Stimulated activated CD8-positive, alpha-beta memory T cell treated with anti-CD3 and anti-CD28 coated beads, Interleukin-4, amount 100 ng/mL, for 24 hours (primary cell): ENCODE results near the gene MYLK2.

Experiments
- DNase-seq: peaks from one replicate; pipeline ENCODE4 v3.0.0-alpha.2; 2020; ENCODE audit warnings: low read depth

Gene MYLK2

GRCh38 chr20:31856516-31856915 is 37.4 kb downstream of the MYLK2 start:
- no peak for DNase-seq

- DNase-seq: no peak
Measured at GRCh38 chr20:31857861-31858759, 39.0 kb downstream of the MYLK2 start.

- DNase-seq: no peak
Measured at GRCh38 chr20:31858760-31859083, 39.6 kb downstream of the MYLK2 start.

- no peak for DNase-seq
Measured at GRCh38 chr20:31859266-31859997, 40.3 kb downstream of the MYLK2 start.

- DNase-seq: no peak
Measured at GRCh38 chr20:31859998-31860380, 40.8 kb downstream of the MYLK2 start.

- DNase-seq: no peak
Measured at GRCh38 chr20:31860390-31861134, 41.4 kb downstream of the MYLK2 start.

GRCh38 chr20:31861135-31861384 is 41.9 kb downstream of the MYLK2 start:
- DNase-seq: no peak

GRCh38 chr20:31861385-31862156 is 42.4 kb downstream of the MYLK2 start:
- peak; percentile 65 for DNase-seq

- DNase-seq: no peak
Measured at GRCh38 chr20:31862157-31862470, 43.0 kb downstream of the MYLK2 start.

GRCh38 chr20:31862506-31862905 is 43.4 kb downstream of the MYLK2 start:
- no peak for DNase-seq

GRCh38 chr20:31863296-31864085 is 44.3 kb downstream of the MYLK2 start:
- no peak for DNase-seq

- DNase-seq: no peak
Measured at GRCh38 chr20:31864521-31865400, 45.6 kb downstream of the MYLK2 start.

GRCh38 chr20:31866221-31866620 is 47.1 kb downstream of the MYLK2 start:
- DNase-seq: no peak

- no peak for DNase-seq
Measured at GRCh38 chr20:31868853-31869672, 49.9 kb downstream of the MYLK2 start.

- DNase-seq: no peak
Measured at GRCh38 chr20:31869673-31869941, 50.5 kb downstream of the MYLK2 start.

GRCh38 chr20:31869942-31870725 is 51.0 kb downstream of the MYLK2 start, which contains the start of the genes DUSP15 and TTLL9:
DUSP15 (minus strand) TSS chr20:31870527; CDS start chr20:31870337, 190 bp downstream.
TTLL9 (plus strand) TSS chr20:31870634; CDS start chr20:31871127, 493 bp downstream.
- DNase-seq: no peak

- DNase-seq: no peak
Measured at GRCh38 chr20:31870726-31871617, 51.8 kb downstream of the MYLK2 start.

GRCh38 chr20:31871618-31871954 is 52.4 kb downstream of the MYLK2 start:
- DNase-seq: no peak
